ENCODE results near the gene ANLN.
"Not testable (repeated sequence)": the region's sequence is repeated elsewhere in the genome, so short reads cannot be mapped to it uniquely, and the experiment has no call there.

ANLN gene

DNA sequence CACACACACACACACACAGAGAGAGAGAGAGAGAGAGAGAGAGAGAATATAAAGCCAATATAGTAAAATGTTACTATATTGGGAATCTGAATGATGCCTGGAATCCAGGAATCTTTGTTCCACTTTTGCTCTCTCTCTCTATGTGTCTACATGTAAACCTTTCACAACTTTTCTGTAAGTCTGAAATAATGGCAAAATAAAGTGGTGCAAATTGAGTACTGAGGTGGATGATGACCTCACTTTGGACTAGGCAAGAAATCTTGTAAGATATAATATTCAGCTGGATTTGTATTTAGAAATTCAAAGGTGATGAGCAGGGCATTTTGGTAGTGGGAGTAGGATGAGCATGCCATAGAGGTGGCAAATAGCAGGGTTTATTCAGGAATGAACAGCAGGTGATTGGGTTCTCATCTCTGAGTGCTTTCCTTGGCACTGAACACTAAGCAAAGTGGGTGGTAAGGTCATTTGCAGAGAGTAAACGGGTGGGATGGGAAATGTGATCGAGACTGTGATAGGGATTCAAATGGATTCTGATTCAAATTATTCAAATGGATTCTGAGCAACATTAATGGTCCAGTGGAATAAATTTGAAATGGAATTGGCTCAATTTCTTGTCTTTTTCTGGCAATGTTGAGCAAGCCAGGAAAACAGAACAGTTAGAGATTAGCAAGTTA, 9.7 kb upstream of the ANLN start:
- no peak for DNase-seq (ENCODE audit: low spot score)

DNA sequence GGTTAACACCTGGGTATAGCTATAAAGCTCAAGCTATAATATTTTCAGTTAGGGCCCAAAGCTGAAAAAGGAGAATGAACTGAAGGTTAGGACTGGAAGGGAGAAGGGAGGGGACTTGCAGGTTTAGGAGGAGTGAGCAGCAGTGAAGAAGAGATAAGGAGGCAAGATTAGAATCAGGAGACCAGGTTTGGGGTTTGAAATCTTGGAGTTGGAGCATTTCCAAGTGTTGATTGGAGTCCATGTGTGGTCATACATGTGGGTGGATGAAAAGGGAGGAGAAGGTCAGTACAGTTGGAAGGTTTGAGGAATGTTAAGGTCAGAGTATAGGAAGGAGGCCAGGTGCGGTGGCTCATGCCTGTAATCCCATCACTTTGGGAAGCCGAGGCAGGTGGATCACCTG, 8.6 kb upstream of the ANLN start:
- no peak for DNase-seq (ENCODE audit: low spot score)

DNA sequence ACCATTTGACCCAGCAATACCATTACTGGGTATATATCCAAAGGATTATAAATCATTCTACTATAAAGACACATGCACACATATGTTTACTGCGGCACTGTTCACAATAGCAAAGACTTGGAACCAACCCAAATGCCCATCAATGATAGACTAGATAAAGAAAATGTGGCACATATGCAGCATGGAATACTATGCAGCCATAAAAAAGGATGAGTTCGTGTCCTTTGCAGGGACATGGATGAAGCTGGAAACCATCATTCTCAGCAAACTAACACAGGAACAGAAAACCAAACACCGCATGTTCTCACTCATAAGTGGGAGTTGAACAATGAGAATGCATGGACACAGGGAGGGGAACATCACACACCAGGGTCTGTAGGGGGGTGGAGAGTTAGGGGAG, 6.4 kb upstream of the ANLN start:
- not testable (repeated sequence) for DNase-seq (ENCODE audit: low spot score)

DNA sequence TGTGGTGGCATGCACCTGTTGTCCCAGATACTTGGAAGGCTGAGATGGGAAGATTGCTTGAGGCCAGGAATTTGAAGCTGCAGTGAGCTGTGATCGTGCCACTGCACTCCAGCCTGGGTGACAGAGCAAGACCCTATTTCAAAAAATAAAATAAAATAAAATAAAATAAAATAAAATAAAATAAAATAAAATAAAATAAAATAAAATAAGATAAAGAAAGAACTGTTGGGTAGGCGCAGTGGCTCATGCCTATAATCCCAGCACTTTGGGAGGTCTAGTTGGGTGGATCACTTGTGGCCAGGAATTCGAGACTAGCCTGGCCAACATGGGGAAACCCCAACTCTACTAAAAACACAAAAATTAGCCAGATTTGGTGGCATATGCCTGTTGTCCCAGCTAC, 4.0 kb upstream of the ANLN start:
- not testable (repeated sequence) for DNase-seq (ENCODE audit: low spot score)

DNA sequence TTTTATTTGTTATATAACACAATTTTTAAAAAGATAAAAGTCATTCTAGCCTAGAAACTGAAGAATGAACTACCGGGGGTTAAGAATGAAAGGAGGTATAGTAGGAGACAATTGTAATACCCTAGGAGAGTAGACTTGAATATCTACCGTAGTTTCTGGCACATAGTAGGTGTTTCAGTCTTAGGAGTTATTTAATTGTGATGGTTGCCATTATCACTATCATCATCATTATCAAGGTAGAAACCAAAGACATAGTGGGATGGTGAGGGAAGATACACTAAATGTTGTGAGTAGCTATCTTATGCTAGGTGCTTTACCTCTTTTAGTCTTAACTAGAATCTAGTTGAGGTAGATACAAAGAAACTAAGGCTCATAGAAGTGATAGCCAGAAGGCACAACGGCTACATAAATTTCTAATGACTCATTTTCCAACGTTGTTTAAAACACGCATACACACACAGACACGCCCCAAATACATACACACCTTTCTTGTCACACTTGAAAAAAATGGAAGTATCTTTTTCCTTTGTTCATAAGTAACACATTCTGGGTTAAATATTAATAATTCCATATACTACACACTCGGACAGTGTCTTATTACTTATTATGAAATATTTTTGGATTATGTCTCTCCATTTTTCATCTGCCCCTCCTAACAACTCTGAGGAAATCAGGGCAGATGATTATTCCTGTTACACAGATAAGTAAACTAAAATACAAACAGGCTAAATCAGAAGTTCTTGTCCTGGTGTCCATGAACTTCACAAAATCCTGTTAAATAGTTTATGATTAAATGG, 2.0 kb upstream of the ANLN start:
- DNase-seq (ENCODE audit: low spot score), result no peak

DNA sequence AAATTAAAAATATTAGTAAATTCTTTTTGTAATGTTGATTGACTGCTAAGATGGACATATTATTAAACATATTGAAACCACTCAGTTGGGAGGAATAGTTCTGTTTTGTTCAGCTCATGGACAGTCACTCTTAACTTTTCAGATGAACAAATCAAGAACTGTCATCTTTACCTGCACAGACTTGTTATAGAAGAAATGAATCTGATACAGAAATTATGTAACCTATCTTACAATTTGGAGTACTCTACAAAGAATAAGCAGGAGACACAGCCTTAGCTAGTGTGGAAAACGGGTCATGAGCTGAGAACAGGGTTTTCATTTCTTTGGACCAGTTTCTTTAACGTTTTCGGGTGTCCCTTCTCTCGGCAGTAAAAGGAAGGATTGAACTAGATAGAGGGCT, 1.2 kb upstream of the ANLN start:
- no peak for DNase-seq (ENCODE audit: low spot score)

DNA sequence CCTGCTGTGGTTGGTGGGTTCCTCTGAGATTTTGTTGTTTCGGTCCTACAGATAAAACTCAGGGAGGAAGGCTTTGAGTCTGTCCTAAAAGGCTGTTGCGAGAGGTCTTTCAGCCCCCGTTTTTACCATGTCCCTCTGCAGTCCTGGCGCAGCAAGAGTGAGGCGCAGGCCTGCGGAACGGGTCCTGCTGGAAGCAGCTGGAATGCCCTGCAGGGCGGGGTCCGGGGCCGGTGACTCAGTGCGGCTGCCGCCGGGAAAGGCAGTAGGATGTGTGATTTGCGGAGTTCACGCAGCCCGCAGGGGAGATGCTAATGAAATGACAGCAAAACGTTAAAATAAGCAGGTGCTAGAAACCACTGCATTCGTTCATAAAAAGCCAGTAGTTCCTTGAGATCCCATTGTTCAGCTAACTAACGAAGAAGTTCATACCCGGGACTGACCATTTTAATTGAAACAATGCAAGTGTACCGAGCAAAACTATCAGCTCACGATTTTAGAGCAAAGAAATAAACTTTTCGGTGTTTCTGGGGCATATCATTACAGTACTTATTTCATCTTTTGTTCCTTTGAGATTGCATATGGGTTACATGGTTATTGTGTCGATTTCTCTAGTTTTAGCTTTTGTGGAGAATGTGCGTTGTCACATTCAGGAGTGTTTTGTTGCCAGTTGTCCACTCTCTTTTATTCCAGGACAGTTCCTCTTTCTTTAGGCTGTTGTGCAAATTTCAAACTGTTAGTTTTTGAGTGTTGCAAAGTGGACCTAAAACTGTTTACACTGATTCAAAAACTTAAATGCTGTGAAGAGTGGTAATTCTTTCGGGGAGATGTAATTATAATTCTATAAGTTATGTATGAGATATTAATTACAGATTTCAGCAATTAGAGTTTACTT, 783 bp downstream of the ANLN start:
- peak; percentile 84 for DNase-seq (ENCODE audit: low spot score)

DNA sequence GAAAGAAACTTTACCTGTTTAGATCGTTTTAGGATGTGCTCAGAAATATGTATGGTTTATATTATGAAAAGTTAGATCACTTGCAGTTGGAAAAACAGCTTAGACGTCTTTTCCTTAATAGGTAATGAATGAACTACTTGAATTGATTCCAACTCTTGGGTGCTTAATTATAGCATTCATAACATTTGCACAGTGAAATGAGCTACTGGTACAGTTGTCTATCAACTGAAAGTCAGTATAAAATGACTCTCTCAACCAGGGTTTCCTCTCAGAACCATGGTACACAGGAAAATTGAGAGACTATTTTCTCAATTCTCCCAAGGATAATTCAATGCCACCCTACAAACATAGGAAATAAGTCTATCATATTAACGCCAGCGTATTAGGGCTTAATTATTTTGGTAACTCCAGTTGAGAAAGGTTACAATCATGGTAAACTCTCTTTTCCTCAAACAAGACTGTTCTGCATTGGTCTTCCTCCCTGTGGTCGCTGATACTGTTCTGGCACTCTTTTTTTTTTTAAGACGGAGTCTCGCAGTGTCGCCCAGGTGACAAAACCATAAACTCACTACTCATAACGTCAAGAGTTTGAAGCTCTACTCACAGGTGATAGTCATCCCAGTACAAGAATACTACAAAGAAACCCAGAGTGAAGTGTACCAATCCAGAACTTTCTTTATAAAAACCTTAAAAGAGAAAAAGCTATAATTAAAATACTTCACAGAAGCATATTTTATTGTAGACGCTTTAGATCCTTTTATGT, 2.0 kb downstream of the ANLN start:
- DNase-seq (ENCODE audit: low spot score), result no peak

DNA sequence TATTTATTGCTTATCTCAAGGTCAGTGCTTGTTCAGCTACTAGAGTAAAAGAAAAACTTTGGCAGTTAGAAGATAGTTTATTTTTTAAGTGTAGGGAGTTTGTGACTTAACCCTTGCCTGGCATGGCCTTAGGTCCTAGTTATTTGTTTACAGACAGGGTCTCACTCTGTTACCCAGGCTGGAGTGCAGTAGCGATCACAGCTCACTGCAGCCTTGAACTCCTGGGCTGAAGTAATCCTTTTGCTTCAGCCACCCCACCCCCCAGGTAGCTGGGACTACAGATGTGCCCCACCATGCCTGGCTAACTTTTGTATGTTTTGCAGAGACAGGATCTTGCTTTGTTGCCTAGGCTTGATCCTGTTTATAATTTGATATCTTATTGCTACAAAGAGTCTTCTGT, 4.2 kb downstream of the ANLN start:
- DNase-seq (ENCODE audit: low spot score), result no peak

DNA sequence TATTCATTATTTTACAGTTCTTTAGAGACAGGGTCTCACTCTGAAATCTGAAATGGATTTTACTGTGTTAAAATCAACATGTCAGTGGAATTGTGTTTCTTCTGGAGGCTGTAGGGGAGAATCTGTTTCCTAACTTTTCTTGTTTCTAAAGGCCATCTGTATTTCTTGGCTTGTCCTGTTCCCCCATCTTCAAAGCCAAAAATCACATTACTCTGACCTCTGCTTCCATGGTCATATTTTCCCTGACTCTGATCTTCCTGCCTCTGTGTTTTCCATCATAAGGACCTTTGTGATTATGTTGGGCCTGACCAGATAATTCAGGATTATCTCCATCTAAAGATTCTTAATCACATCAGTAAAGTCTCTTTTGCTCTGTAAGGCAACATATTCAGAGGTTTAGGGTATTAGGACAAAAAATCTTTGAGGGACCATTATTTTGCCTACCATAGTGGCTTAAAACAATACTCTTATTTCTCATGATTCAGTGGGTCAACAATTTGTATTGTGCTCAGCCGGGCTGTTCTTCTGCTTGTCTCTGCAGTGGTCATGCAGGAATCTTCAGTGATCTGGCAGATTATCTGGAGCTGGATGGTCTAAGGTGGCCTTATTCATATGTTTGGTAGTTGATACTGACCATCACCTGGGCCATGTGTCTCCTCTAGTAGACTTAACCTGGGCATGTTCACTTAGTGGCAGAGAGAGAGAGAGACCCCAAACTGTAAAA, 5.7 kb downstream of the ANLN start:
- DNase-seq (ENCODE audit: low spot score), result no peak

DNA sequence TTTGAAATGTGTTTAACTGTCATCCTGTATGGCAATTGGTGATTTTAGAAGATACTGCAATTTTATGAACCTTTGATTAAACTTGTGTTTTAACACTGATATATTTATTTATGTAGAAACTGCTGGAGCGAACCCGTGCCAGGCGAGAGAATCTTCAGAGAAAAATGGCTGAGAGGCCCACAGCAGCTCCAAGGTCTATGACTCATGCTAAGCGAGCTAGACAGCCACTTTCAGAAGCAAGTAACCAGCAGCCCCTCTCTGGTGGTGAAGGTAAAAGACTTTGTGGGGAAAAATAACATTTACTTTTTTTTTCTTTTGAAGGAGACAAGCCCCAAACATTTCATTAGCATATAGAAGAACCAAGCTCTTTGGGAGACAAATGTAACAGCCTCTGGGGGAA, 6.5 kb downstream of the ANLN start:
- DNase-seq (ENCODE audit: low spot score), result no peak

DNA sequence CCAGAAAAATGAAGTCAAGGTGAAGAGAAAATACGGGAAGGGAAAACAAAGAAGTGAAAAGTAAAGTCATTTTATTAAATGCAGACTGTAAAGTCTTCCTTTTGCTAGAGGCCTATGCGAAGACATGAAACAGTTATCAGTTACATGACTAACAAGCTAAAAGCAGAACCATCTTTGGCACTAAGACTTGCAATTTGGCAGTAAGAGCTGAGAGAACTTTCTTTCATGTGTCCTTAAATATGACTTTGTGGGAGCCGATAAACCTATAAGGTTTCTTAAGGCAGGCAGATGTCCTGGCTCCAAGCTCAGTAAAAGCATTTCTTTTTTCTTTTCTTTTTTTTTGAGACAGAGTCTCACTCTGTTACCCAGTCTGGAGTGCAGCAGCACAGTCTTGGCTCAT, 10.4 kb downstream of the ANLN start:
- DNase-seq (ENCODE audit: low spot score), result no peak

DNA sequence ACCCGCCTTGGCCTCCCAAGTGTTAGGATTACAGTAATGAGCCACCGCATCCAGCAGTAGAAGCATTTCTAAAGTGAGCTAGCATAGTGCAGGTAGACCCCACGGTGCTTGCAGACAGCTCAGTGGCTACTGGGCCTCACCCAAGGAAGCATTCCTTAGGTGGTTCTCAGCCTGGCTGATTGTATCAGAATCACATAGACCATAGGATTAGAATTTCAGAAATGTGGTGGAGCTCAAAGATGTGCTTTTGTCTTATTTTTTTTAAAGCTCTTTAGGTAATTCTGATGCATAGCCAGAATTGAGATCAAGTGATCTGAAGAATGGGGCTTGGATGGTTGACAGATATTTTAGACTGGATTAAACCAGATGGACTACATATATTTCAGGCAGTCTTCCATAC, 10.9 kb downstream of the ANLN start:
- DNase-seq (ENCODE audit: low spot score), result no peak

DNA sequence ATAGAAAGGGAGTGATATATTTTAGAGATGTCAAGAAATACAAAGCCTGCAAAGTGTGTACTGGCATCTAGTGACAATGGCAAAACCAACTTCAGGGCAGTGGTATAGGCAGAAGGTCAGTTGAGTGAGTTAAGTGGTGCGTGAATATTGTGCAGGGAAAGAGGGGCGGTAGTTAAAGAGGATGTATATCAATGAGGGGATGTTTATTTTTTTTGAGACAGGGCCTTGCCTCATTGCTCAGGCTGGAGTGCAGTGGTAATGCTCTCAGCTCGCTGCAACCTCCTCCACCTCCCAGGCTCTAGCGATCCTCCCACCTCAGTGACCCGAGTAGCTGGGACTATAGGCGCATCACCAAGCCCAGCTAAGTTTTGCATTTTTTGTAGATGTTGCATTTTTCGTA, 13.8 kb downstream of the ANLN start:
- no peak for DNase-seq (ENCODE audit: low spot score)

DNA sequence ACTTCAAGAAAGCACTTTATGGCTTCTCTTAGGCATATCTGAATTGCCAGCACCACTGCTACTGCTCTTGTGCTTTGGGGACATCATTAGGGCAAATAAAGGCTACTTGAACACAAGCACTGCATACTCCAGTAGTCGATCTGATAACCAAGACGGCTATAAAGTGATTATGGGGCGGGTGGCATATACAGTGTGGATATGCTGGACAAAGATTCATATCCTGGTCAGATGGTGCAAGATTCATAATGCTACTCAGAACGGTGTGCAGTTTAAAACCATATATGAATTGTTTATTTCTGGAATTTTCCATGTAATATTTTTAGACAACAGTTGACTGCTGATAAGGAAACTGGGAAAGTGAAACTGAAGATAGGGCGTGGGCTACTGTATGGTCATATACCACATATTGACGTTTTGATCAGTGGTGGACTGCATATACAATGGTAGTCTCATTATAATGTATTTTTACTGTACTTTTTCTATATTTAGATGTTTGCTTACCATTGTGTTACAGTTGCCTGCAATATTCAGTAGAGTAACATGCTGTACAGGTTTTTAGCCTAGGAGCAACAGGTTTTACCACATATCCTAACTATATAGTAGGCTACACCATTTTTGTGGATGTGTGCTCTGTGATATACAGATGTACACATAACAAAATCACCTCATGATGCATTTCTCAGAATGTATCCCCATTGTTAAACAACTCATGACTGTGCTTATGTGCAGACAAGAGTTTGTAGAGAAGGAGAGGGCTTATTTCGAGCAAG, 15.2 kb downstream of the ANLN start:
- DNase-seq (ENCODE audit: low spot score), result no peak

DNA sequence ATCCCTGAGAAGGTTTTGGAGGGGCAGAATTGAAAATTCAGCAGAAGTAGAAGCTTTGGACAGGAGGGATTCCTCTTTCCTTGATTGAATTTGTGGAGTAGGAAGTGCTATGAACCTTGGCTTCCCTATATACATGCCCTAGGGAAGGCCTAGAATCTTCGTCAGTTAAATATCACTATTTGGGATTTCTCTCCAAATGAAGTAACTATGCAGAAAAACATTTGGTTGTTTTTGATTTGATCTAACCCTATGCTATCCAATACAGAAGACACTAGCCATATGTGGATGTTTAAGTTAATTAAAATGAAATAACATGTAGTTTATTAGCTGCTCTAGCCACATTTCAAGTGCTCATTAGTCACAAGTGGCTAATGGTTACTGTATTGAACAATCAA, 15.7 kb downstream of the ANLN start:
- no peak for DNase-seq (ENCODE audit: low spot score)

DNA sequence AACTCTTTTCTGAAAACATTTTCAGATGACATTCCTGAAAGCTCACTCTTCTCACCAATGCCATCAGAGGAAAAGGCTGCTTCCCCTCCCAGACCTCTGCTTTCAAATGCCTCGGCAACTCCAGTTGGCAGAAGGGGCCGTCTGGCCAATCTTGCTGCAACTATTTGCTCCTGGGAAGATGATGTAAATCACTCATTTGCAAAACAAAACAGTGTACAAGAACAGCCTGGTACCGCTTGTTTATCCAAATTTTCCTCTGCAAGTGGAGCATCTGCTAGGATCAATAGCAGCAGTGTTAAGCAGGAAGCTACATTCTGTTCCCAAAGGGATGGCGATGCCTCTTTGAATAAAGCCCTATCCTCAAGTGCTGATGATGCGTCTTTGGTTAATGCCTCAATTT, 16.5 kb downstream of the ANLN start:
- DNase-seq (ENCODE audit: low spot score), result no peak

DNA sequence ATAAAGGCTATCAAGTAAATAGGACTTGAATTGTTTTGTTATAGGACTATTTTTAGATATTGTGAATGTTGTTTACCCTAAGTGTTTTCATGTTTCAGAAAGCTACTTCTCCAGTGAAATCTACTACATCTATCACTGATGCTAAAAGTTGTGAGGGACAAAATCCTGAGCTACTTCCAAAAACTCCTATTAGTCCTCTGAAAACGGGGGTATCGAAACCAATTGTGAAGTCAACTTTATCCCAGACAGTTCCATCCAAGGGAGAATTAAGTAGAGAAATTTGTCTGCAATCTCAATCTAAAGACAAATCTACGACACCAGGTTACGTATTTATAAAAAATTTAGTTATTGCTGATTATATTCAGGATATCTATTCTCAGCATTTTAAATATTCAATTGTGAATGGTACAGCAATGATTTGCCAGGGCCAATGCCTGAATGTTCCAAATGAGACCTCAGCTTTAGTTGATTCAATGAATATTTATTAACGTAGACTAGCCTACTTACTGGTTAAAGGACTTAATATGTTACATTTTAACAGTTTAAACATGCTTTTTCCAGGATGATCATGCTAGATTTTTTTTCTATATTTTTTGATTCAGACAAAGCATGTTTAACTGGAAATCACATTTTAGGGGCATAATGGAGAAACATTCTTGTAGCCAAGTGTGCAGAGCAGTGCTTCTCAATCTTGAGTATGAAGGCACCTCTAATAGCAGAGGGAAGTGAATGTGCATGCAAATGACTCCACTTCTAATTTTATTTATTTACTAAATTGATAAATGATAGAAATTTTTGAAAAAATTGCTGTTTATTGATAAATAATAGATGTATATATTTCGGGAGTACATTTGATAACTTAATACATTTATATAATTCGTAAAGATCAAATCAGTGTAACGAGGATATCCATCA, 18.2 kb downstream of the ANLN start:
- DNase-seq (ENCODE audit: low spot score), result no peak

DNA sequence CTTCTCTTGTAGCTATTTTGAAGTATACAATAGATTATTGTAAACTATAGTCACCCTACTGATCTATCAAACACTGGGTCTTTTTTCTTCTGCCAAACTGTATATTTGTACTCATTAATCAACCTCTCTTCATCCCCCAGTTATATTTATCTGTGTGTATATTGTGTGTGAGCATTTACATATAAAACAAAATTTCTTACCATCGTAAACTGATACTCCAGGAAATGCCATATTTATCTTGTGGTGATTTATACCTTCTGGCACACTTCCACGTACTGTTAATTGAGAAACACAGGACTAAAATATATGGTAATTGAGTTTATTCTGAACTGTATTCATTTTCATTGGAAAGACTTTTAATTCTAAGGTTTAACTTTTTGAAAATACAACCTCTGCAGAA, 18.9 kb downstream of the ANLN start:
- no peak for DNase-seq (ENCODE audit: low spot score)

DNA sequence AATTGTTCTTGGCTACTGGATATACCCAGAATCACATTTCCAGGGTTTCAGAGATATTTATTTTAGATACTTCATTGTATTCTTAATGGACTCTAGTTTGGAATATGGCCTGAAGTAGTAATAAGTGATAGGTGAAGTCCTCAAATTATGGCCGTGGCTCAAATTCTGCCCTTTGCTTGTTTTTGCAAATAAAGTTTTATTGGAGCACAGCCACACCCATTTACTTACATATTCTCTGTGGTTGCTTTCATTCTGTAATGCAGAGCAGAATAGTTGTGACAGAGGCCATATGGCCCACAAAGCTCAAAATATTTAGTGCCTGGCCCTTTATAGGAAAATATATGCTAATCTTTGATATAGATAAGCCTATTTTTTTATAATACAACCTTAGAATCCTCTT, 19.5 kb downstream of the ANLN start:
- DNase-seq (ENCODE audit: low spot score), result no peak
